SU-DHL-6 (cell line): Measurements from ENCODE around the gene CACNA1C.

Source experiments
- EZH2phosphoT487 ChIP-seq: fragments of 200-600 bp; sonication (generic), shearing (Covaris generic); conservative IDR thresholded peaks from 2 replicates; pipeline ENCODE4 v1.6.1; 2018; ENCODE audit warnings: mild to moderate bottlenecking, antibody characterized with exemption, low read length, moderate library complexity, mixed read lengths
- TF ChIP-seq, protein P1 (sequence below): fragments of 200-600 bp; sonication (generic); IDR thresholded peaks from one replicate; pipeline ENCODE4 v1.5.1; 2017; ENCODE audit warnings: antibody characterized with exemption, mild to moderate bottlenecking, low read length, moderate library complexity; ENCODE audit not compliant: insufficient read depth, poor library complexity, severe bottlenecking

DNA sequence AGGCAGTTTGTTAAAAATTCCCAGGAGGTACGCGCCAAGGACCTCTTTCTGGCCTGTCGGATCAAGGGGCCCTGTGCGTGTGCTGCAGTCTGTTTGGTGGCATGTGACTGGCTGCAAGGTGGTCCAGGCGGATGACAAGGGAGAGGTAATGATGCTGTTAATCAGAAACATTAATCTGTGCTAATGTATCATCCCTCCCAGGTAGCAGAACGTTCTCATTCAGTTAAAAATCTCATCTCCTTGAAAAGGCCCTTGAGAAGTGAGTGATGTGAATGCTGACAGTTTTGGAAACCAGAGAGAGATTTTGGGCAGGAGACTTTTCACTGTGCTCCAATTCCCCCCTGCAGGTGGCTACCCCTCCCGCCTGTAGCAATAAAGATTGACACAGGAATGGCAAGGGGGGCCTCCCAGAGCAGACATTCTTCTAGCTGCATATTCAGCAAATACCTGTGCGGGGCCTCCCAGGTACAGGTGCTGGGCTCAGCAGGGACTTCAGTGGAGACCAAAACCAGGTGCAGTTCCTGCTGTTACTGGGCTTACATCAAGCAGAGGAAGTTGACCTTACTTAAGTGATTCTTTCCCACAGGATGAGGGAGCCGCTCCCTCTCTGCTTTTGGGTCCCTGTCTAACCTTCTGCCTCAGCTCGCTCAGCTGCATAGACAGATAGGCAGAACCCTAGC lies 364.8 kb downstream of the CACNA1C start:
- TF ChIP-seq, protein P1, sequence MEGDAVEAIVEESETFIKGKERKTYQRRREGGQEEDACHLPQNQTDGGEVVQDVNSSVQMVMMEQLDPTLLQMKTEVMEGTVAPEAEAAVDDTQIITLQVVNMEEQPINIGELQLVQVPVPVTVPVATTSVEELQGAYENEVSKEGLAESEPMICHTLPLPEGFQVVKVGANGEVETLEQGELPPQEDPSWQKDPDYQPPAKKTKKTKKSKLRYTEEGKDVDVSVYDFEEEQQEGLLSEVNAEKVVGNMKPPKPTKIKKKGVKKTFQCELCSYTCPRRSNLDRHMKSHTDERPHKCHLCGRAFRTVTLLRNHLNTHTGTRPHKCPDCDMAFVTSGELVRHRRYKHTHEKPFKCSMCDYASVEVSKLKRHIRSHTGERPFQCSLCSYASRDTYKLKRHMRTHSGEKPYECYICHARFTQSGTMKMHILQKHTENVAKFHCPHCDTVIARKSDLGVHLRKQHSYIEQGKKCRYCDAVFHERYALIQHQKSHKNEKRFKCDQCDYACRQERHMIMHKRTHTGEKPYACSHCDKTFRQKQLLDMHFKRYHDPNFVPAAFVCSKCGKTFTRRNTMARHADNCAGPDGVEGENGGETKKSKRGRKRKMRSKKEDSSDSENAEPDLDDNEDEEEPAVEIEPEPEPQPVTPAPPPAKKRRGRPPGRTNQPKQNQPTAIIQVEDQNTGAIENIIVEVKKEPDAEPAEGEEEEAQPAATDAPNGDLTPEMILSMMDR = no peak
- no peak for TF ChIP-seq EZH2phosphoT487
